ENCODE results near the gene APCDD1L.

APCDD1L gene

GRCh38 chr20:58511861-58512260 lies 3.3 kb downstream of the APCDD1L start:
- Histone ChIP-seq H2BK12ac (ENCODE audit: low read length) (no peak overlapping the region), H2BK120ac (ENCODE audit: low read depth, low read length) (no peak overlapping the region), H3K9ac (ENCODE audit: low read depth, low read length, poor library complexity) (no peak overlapping the region), H3K4me2 (ENCODE audit: insufficient read depth, low read length, poor library complexity, severe bottlenecking) (no peak overlapping the region), H4K91ac (ENCODE audit: low read depth, low read length, poor library complexity) (no peak overlapping the region), H3K9me3 (replicated peaks in 1 of 2; ENCODE audit: control insufficient read depth in 2 of 2, insufficient read depth in 1 of 2, low read depth in 1 of 2, low read length in 2 of 2) (peaks cover 0 to under 1% of the 10 kb centered on the region in 2 donors), H3K27ac (replicated peaks; ENCODE audit: low read length) (no peak overlapping the region), H2AFZ (ENCODE audit: low read length) (no peak overlapping the region), H4K8ac (ENCODE audit: low read depth, low read length) (no peak overlapping the region), H3K18ac (ENCODE audit: low read length) (no peak overlapping the region), H2BK15ac (ENCODE audit: low read length) (no peak overlapping the region), H3K23ac (ENCODE audit: low read depth, low read length, poor library complexity) (no peak overlapping the region), H2BK5ac (ENCODE audit: low read length) (no peak overlapping the region), H3K4me1 (ENCODE audit: control insufficient read depth in 2 of 2, insufficient read depth in 1 of 2, low read depth in 1 of 2, low read length in 2 of 2) (peaks cover 0 to 4% of the 10 kb centered on the region in 2 donors), H3K27me3 (ENCODE audit: control insufficient read depth in 3 of 3, insufficient read depth in 3 of 3, low read depth in 1 of 3, low read length in 3 of 3) (peaks cover 7 to 60% (median 37%) of the 10 kb centered on the region in 3 experiments), H3K4me3 (ENCODE audit: low read length in 2 of 2) (no peak overlapping the region), H3K4ac (ENCODE audit: low read length) (no peak overlapping the region), H3K79me1 (ENCODE audit: low read depth, low read length) (peaks cover 5% of the 10 kb centered on the region), H2AK5ac (ENCODE audit: low read depth, low read length) (no peak overlapping the region), H3K36me3 (replicated peaks in 1 of 2; ENCODE audit: control insufficient read depth in 2 of 2, insufficient read depth in 2 of 2, low read length in 2 of 2) (no peaks in the 10 kb centered on the region), H3K14ac (ENCODE audit: low read length) (no peak overlapping the region)
- no CpG with 5 or more reads among the region's 9 CpGs for WGBS, 2 donors (ENCODE audit: extremely low coverage in 2 of 2, insufficient read length in 2 of 2, insufficient replicate concordance in 1 of 2)
- DNase-seq (ENCODE audit: low spot score): no peak

GRCh38 chr20:58511364-58511763 lies 3.8 kb downstream of the APCDD1L start:
- DNase-seq (ENCODE audit: low spot score): no peak
- Histone ChIP-seq H3K23ac (ENCODE audit: low read depth, low read length, poor library complexity) (no peak overlapping the region), H3K9ac (ENCODE audit: low read depth, low read length, poor library complexity) (no peak overlapping the region), H3K27me3 (ENCODE audit: control insufficient read depth in 3 of 3, insufficient read depth in 3 of 3, low read depth in 1 of 3, low read length in 3 of 3) (peaks cover 7 to 57% (median 37%) of the 10 kb centered on the region in 3 experiments), H3K27ac (replicated peaks; ENCODE audit: low read length) (no peak overlapping the region), H3K4me2 (ENCODE audit: insufficient read depth, low read length, poor library complexity, severe bottlenecking) (no peak overlapping the region), H3K4ac (ENCODE audit: low read length) (no peak overlapping the region), H2BK12ac (ENCODE audit: low read length) (no peak overlapping the region), H3K79me1 (ENCODE audit: low read depth, low read length) (peaks cover 5% of the 10 kb centered on the region), H3K14ac (ENCODE audit: low read length) (no peak overlapping the region), H3K4me1 (ENCODE audit: control insufficient read depth in 2 of 2, insufficient read depth in 1 of 2, low read depth in 1 of 2, low read length in 2 of 2) (peaks cover 0 to 4% of the 10 kb centered on the region in 2 donors), H3K36me3 (replicated peaks in 1 of 2; ENCODE audit: control insufficient read depth in 2 of 2, insufficient read depth in 2 of 2, low read length in 2 of 2) (no peaks in the 10 kb centered on the region), H3K4me3 (ENCODE audit: low read length in 2 of 2) (no peak overlapping the region), H2BK120ac (ENCODE audit: low read depth, low read length) (no peak overlapping the region), H2BK15ac (ENCODE audit: low read length) (no peak overlapping the region), H3K18ac (ENCODE audit: low read length) (no peak overlapping the region), H2AK5ac (ENCODE audit: low read depth, low read length) (no peak overlapping the region), H4K91ac (ENCODE audit: low read depth, low read length, poor library complexity) (no peak overlapping the region), H4K8ac (ENCODE audit: low read depth, low read length) (no peak overlapping the region), H3K9me3 (replicated peaks in 1 of 2; ENCODE audit: control insufficient read depth in 2 of 2, insufficient read depth in 1 of 2, low read depth in 1 of 2, low read length in 2 of 2) (peaks cover 2 to 4% of the 10 kb centered on the region in 2 donors), H2BK5ac (ENCODE audit: low read length) (no peak overlapping the region), H2AFZ (ENCODE audit: low read length) (no peak overlapping the region)
- no CpG with 5 or more reads among the region's 4 CpGs for WGBS, 2 donors (ENCODE audit: extremely low coverage in 2 of 2, insufficient read length in 2 of 2, insufficient replicate concordance in 1 of 2)

GRCh38 chr20:58510921-58511320 lies 4.3 kb downstream of the APCDD1L start:
- no peak overlapping the region for H2BK15ac ChIP-seq (ENCODE audit: low read length)
- H3K4me1 ChIP-seq (ENCODE audit: control insufficient read depth in 2 of 2, insufficient read depth in 1 of 2, low read depth in 1 of 2, low read length in 2 of 2): peaks cover 0 to 4% of the 10 kb centered on the region in 2 donors
- no peak overlapping the region for H3K9ac ChIP-seq (ENCODE audit: low read depth, low read length, poor library complexity)
- no peak overlapping the region for H3K4me2 ChIP-seq (ENCODE audit: insufficient read depth, low read length, poor library complexity, severe bottlenecking)
- no peak overlapping the region for H2BK5ac ChIP-seq (ENCODE audit: low read length)
- H3K14ac ChIP-seq (ENCODE audit: low read length): no peak overlapping the region
- no peak overlapping the region for H2AFZ ChIP-seq (ENCODE audit: low read length)
- peaks cover 7 to 53% (median 33%) of the 10 kb centered on the region in 3 experiments for H3K27me3 ChIP-seq (ENCODE audit: control insufficient read depth in 3 of 3, insufficient read depth in 3 of 3, low read depth in 1 of 3, low read length in 3 of 3)
- H3K79me1 ChIP-seq (ENCODE audit: low read depth, low read length): peaks cover 5% of the 10 kb centered on the region
- no peak overlapping the region for H2BK12ac ChIP-seq (ENCODE audit: low read length)
- no peak overlapping the region for H4K91ac ChIP-seq (ENCODE audit: low read depth, low read length, poor library complexity)
- H2BK120ac ChIP-seq (ENCODE audit: low read depth, low read length): no peak overlapping the region
- H3K9me3 ChIP-seq (replicated peaks in 1 of 2; ENCODE audit: control insufficient read depth in 2 of 2, insufficient read depth in 1 of 2, low read depth in 1 of 2, low read length in 2 of 2): peaks cover 2 to 4% of the 10 kb centered on the region in 2 donors
- no peaks in the 10 kb centered on the region for H3K36me3 ChIP-seq (replicated peaks in 1 of 2; ENCODE audit: control insufficient read depth in 2 of 2, insufficient read depth in 2 of 2, low read length in 2 of 2)
- H4K8ac ChIP-seq (ENCODE audit: low read depth, low read length): no peak overlapping the region
- no peak overlapping the region for H3K18ac ChIP-seq (ENCODE audit: low read length)
- WGBS, 2 donors (ENCODE audit: extremely low coverage in 2 of 2, insufficient read length in 2 of 2, insufficient replicate concordance in 1 of 2): no CpG with 5 or more reads among the region's 2 CpGs
- no peak overlapping the region for H2AK5ac ChIP-seq (ENCODE audit: low read depth, low read length)
- no peak overlapping the region for H3K23ac ChIP-seq (ENCODE audit: low read depth, low read length, poor library complexity)
- H3K4ac ChIP-seq (ENCODE audit: low read length): no peak overlapping the region
- DNase-seq (ENCODE audit: low spot score): no peak
- no peak overlapping the region for H3K27ac ChIP-seq (replicated peaks; ENCODE audit: low read length)
- no peak overlapping the region for H3K4me3 ChIP-seq (ENCODE audit: low read length in 2 of 2)

GRCh38 chr20:58508762-58509395 lies 6.3 kb downstream of the APCDD1L start:
- Histone ChIP-seq H3K9ac (ENCODE audit: low read depth, low read length, poor library complexity) (no peak overlapping the region), H2BK5ac (ENCODE audit: low read length) (no peak overlapping the region), H4K91ac (ENCODE audit: low read depth, low read length, poor library complexity) (no peak overlapping the region), H2BK120ac (ENCODE audit: low read depth, low read length) (no peak overlapping the region), H2AFZ (ENCODE audit: low read length) (no peak overlapping the region), H3K27me3 (ENCODE audit: control insufficient read depth in 3 of 3, insufficient read depth in 3 of 3, low read depth in 1 of 3, low read length in 3 of 3) (peaks cover 2 to 32% (median 12%) of the 10 kb centered on the region in 3 experiments), H3K4ac (ENCODE audit: low read length) (no peak overlapping the region), H3K9me3 (replicated peaks in 1 of 2; ENCODE audit: control insufficient read depth in 2 of 2, insufficient read depth in 1 of 2, low read depth in 1 of 2, low read length in 2 of 2) (peaks cover 4 to 8% of the 10 kb centered on the region in 2 donors), H3K18ac (ENCODE audit: low read length) (no peak overlapping the region), H4K8ac (ENCODE audit: low read depth, low read length) (no peak overlapping the region), H2BK12ac (ENCODE audit: low read length) (no peak overlapping the region), H3K27ac (replicated peaks; ENCODE audit: low read length) (no peak overlapping the region), H3K79me1 (ENCODE audit: low read depth, low read length) (peaks cover 5% of the 10 kb centered on the region), H3K4me2 (ENCODE audit: insufficient read depth, low read length, poor library complexity, severe bottlenecking) (no peak overlapping the region), H3K36me3 (replicated peaks in 1 of 2; ENCODE audit: control insufficient read depth in 2 of 2, insufficient read depth in 2 of 2, low read length in 2 of 2) (no peaks in the 10 kb centered on the region), H2AK5ac (ENCODE audit: low read depth, low read length) (no peak overlapping the region), H3K4me1 (ENCODE audit: control insufficient read depth in 2 of 2, insufficient read depth in 1 of 2, low read depth in 1 of 2, low read length in 2 of 2) (peaks cover 0 to 2% of the 10 kb centered on the region in 2 donors), H3K4me3 (ENCODE audit: low read length in 2 of 2) (no peak overlapping the region), H3K23ac (ENCODE audit: low read depth, low read length, poor library complexity) (no peak overlapping the region), H3K14ac (ENCODE audit: low read length) (no peak overlapping the region), H2BK15ac (ENCODE audit: low read length) (no peak overlapping the region)
- no peak for DNase-seq (ENCODE audit: low spot score)
- no CpG with 5 or more reads among the region's 17 CpGs for WGBS, 2 donors (ENCODE audit: extremely low coverage in 2 of 2, insufficient read length in 2 of 2, insufficient replicate concordance in 1 of 2)
